Endodermal cell (in vitro differentiated cells): ENCODE measurements around the gene S100A8. TPM values are rescaled to one million over a fixed set of nuclear protein-coding genes. Genes with fewer than 3 reads are reported as not detected.
A peak's percentile ranks its signal among the peaks of the same experiment; 100 is the strongest.

ENCODE experiments used
- DNase-seq: peaks from one replicate; pipeline ENCODE4 v3.0.0-alpha.2; 2017
- H3K27ac ChIP-seq: 2 replicates; pipeline ENCODE4 v1.5.1; 2013; ENCODE audit warnings: mild to moderate bottlenecking, low read depth, low read length, moderate library complexity
- H3K27me3 ChIP-seq: 2 replicates; pipeline ENCODE4 v1.6.1; 2013; ENCODE audit warnings: mild to moderate bottlenecking, low read length, moderate library complexity; ENCODE audit not compliant: insufficient read depth, control insufficient read depth, poor library complexity, severe bottlenecking
- H3K36me3 ChIP-seq: 2 replicates; pipeline ENCODE4 v1.7.0; 2013; ENCODE audit warnings: mild to moderate bottlenecking, low read length, moderate library complexity; ENCODE audit not compliant: control insufficient read depth, insufficient read depth
- H3K4me1 ChIP-seq: one replicate; pipeline ENCODE4 v1.7.0; 2013; ENCODE audit warnings: low read length; ENCODE audit not compliant: control insufficient read depth, insufficient read depth
- H3K4me3 ChIP-seq: 2 replicates; pipeline ENCODE4 v1.5.1; 2013; ENCODE audit warnings: mild to moderate bottlenecking, low read length, moderate library complexity
- H3K9ac ChIP-seq: 2 replicates; pipeline ENCODE4 v1.6.1; 2013; ENCODE audit warnings: mild to moderate bottlenecking, low read length, moderate library complexity; ENCODE audit not compliant: poor library complexity, severe bottlenecking; ENCODE audit errors: extremely low read depth
- H3K9me3 ChIP-seq: 2 replicates; pipeline ENCODE4 v1.6.1; 2013; ENCODE audit warnings: mild to moderate bottlenecking, low read length, moderate library complexity; ENCODE audit not compliant: control insufficient read depth
- H3K27ac Mint-ChIP-seq: 2 replicates; pipeline ENCODE4 v1.8.0; 2020; ENCODE audit warnings: mixed read lengths
- H3K27me3 Mint-ChIP-seq: 2 replicates; pipeline ENCODE4 v1.8.0; 2021; ENCODE audit warnings: mild to moderate bottlenecking, mixed read lengths; ENCODE audit not compliant: insufficient read depth
- H3K36me3 Mint-ChIP-seq: 2 replicates; pipeline ENCODE4 v1.8.0; 2020; ENCODE audit warnings: low read depth, mixed read lengths
- H3K4me1 Mint-ChIP-seq: 2 replicates; pipeline ENCODE4 v1.8.0; 2020; ENCODE audit warnings: mixed read lengths
- H3K4me3 Mint-ChIP-seq: 2 replicates; pipeline ENCODE4 v1.8.0; 2020; ENCODE audit warnings: mild to moderate bottlenecking, moderate library complexity, mixed read lengths
- H3K9me3 Mint-ChIP-seq: 2 replicates; pipeline ENCODE4 v1.8.0; 2020; ENCODE audit warnings: mild to moderate bottlenecking, mixed read lengths
- CTCF ChIP-seq: fragments of 200-600 bp; sonication (generic); conservative IDR thresholded peaks from 2 replicates; pipeline ENCODE4 v1.5.0; 2021; ENCODE audit warnings: antibody characterized with exemption, mild to moderate bottlenecking
- WGBS, 2 experiments: methylation state at CpG; one replicate each; pipeline versions ENCODE4 v1.1.5 to v1.1.7; 2013; ENCODE audit warnings: missing lambda C conversion rate in 2 of 2, mixed read lengths in 1 of 2; ENCODE audit not compliant: insufficient coverage in 1 of 2, insufficient read length in 1 of 2; 5-methylcytosine and 5-hydroxymethylcytosine counted together
- total RNA-seq, 2 donors: library from RNA; stranded (reverse); fragmentation: NEBNext Ultra II Directional in 1 of 2; extraction: Animal tissue kit (Norgen Biotek cat#: 25700) in 1 of 2; gene quantifications; 2 replicates in 1 of 2; 3 replicates in 1 of 2; pipeline ENCODE4 v1.2.1, GENCODE V29; 2021

S100A8 gene
- total RNA-seq, 2 donors from 2014 or later = not detected

GRCh38 chr1:153428791-153429190, 37.9 kb upstream of the S100A8 start:
- DNase-seq = peak; percentile 63
- Mint-ChIP-seq H3K27me3 (peaks cover 8% of the 10 kb centered on the region), H3K9me3 (no peaks in the 10 kb centered on the region), H3K4me1 (no peaks in the 10 kb centered on the region), H3K4me3 (no peak overlapping the region), H3K27ac (no peak overlapping the region), H3K36me3 (no peaks in the 10 kb centered on the region)
- H3K27me3 ChIP-seq = peaks cover 24% of the 10 kb centered on the region
- H3K36me3 ChIP-seq = no peaks in the 10 kb centered on the region
- no peaks in the 10 kb centered on the region for H3K4me1 ChIP-seq
- WGBS, 2 experiments = 70 to 90% methylated on average over 4 to 6 of the region's 6 CpGs
- TF ChIP-seq CTCF = peak; percentile 54
- H3K4me3 ChIP-seq = no peak overlapping the region
- H3K27ac ChIP-seq = no peak overlapping the region
- no peak overlapping the region for H3K9ac ChIP-seq
- H3K9me3 ChIP-seq = no peaks in the 10 kb centered on the region

GRCh38 chr1:153428073-153428638, 37.3 kb upstream of the S100A8 start:
- Histone ChIP-seq H3K4me1 (no peaks in the 10 kb centered on the region), H3K9ac (no peak overlapping the region), H3K9me3 (no peaks in the 10 kb centered on the region), H3K27me3 (peaks cover 18% of the 10 kb centered on the region), H3K27ac (no peak overlapping the region), H3K36me3 (no peaks in the 10 kb centered on the region), H3K4me3 (no peak overlapping the region)
- H3K9me3 Mint-ChIP-seq = no peaks in the 10 kb centered on the region
- no peaks in the 10 kb centered on the region for H3K4me1 Mint-ChIP-seq
- no peak overlapping the region for H3K27ac Mint-ChIP-seq
- no peak for DNase-seq
- H3K4me3 Mint-ChIP-seq = no peak overlapping the region
- no peaks in the 10 kb centered on the region for H3K36me3 Mint-ChIP-seq
- H3K27me3 Mint-ChIP-seq = peaks cover 8% of the 10 kb centered on the region
- 84 to 86% methylated on average over 7 to 12 of the region's 12 CpGs for WGBS, 2 experiments
- no peak for TF ChIP-seq CTCF

GRCh38 chr1:153426809-153427208, 35.9 kb upstream of the S100A8 start:
- H3K27ac ChIP-seq = no peak overlapping the region
- H3K4me1 Mint-ChIP-seq = no peaks in the 10 kb centered on the region
- no peak overlapping the region for H3K4me3 ChIP-seq
- H3K4me3 Mint-ChIP-seq = no peak overlapping the region
- no peaks in the 10 kb centered on the region for H3K4me1 ChIP-seq
- no peaks in the 10 kb centered on the region for H3K36me3 ChIP-seq
- H3K27me3 Mint-ChIP-seq = peaks cover 8% of the 10 kb centered on the region
- H3K9me3 Mint-ChIP-seq = no peaks in the 10 kb centered on the region
- no peak for TF ChIP-seq CTCF
- H3K9me3 ChIP-seq = no peaks in the 10 kb centered on the region
- H3K27me3 ChIP-seq = peaks cover 15% of the 10 kb centered on the region
- H3K9ac ChIP-seq = no peak overlapping the region
- 50 to 83% methylated on average over 1 of the region's 1 CpG for WGBS, 2 experiments
- no peak for DNase-seq
- no peaks in the 10 kb centered on the region for H3K36me3 Mint-ChIP-seq
- no peak overlapping the region for H3K27ac Mint-ChIP-seq
